ENCODE measurements around the gene SLC35C1. TPM values are rescaled to one million over a fixed set of nuclear protein-coding genes. Genes with fewer than 3 reads are reported as not detected.

The SLC35C1 gene
- total and polyA plus RNA-seq, 2 donors (not counting 3 experiments of a cell fraction or from before 2014, with no cell fraction given) = 8.5 to 19.8 TPM

DNA sequence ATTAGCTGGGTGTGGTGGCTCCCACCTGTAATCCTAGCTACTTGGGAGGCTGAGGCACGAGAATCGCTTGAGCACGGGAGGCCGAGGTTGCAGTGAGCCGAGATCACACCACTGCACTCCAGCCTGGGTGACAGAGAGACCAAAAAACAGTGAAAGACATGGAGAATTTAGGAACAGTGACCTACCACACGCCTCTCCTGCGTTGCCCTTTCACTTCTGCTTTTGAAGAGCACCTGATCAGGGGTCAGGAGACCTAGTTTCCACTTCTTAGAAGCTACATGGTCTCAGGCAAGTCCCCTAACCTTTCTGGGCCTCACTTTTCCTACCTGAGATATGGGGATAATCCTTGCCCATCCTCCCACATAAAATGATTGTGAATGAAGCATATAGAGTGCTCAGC, 12.2 kb downstream of the SLC35C1 start:
- intact Hi-C loops (cut with micrococcal nuclease) = no loop called here
- H3K9me3 ChIP-seq (replicated peaks; ENCODE audit: control insufficient read depth, insufficient read depth, low read length) = no peaks in the 10 kb centered on the region
- no peak overlapping the region for H3K27ac ChIP-seq (ENCODE audit: insufficient read depth, low read depth, low read length)
- no peak overlapping the region for H2AFZ ChIP-seq (ENCODE audit: low read depth, low read length)
- no peak overlapping the region for H3K4me3 ChIP-seq (replicated peaks in 1 of 3; ENCODE audit: insufficient read depth in 1 of 3, low read depth in 1 of 3, low read length in 3 of 3)
- no peak overlapping the region for H3K9ac ChIP-seq (replicated peaks; ENCODE audit: extremely low read depth, insufficient read depth, low read length)
- ChIA-PET CTCF (interaction anchor here (1.8 kb wide), 1 partner anchor 46 kb away, joined by 6 read pairs; no protein-coding TSS in a partner anchor), POLR2A (no interaction called here)
- H3K36me3 ChIP-seq (ENCODE audit: control insufficient read depth in 2 of 2, extremely low read depth in 1 of 2, insufficient read depth in 2 of 2, low read length in 2 of 2) = peaks cover 0 to 2% of the 10 kb centered on the region in 2 experiments
- TF ChIP-seq, protein P1, sequence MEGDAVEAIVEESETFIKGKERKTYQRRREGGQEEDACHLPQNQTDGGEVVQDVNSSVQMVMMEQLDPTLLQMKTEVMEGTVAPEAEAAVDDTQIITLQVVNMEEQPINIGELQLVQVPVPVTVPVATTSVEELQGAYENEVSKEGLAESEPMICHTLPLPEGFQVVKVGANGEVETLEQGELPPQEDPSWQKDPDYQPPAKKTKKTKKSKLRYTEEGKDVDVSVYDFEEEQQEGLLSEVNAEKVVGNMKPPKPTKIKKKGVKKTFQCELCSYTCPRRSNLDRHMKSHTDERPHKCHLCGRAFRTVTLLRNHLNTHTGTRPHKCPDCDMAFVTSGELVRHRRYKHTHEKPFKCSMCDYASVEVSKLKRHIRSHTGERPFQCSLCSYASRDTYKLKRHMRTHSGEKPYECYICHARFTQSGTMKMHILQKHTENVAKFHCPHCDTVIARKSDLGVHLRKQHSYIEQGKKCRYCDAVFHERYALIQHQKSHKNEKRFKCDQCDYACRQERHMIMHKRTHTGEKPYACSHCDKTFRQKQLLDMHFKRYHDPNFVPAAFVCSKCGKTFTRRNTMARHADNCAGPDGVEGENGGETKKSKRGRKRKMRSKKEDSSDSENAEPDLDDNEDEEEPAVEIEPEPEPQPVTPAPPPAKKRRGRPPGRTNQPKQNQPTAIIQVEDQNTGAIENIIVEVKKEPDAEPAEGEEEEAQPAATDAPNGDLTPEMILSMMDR (IDR thresholded peaks at IDR 0.05; ENCODE audit: extremely low read depth in 1 of 2, insufficient read depth in 1 of 2, low read depth in 1 of 2, low read length in 2 of 2) = no peak
- TF ChIP-seq, protein P2, sequence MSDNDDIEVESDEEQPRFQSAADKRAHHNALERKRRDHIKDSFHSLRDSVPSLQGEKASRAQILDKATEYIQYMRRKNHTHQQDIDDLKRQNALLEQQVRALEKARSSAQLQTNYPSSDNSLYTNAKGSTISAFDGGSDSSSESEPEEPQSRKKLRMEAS (IDR thresholded peaks at IDR 0.05; ENCODE audit: insufficient read depth, insufficient read length) = no peak
- TF ChIP-seq MYC (IDR thresholded peaks at IDR 0.05; ENCODE audit: low read depth, low read length) (no peak), EZH2 (IDR thresholded peaks at IDR 0.05; ENCODE audit: borderline replicate concordance, low read depth, low read length, severe bottlenecking) (no peak), JUN (IDR thresholded peaks at IDR 0.05; ENCODE audit: borderline replicate concordance, insufficient read depth, insufficient read length, low read depth) (no peak), POLR2A (IDR thresholded peaks at IDR 0.05; ENCODE audit: low read depth, low read length) (no peak), POLR2AphosphoS5 (IDR thresholded peaks at IDR 0.05; ENCODE audit: insufficient read depth, low read depth, low read length) (no peak), FOS (IDR thresholded peaks at IDR 0.05; ENCODE audit: borderline replicate concordance, insufficient read depth, low read length) (no peak), GATA2 (IDR thresholded peaks at IDR 0.05; ENCODE audit: insufficient read depth, insufficient read length, low read depth, low read length) (no peak)
- H4K20me1 ChIP-seq (replicated peaks; ENCODE audit: control insufficient read depth, extremely low read depth, insufficient read depth, low read length) = no peaks in the 10 kb centered on the region
- BruUV-seq (replicated peaks) = no TSS peak
- no peaks in the 10 kb centered on the region for H3K9me1 ChIP-seq (replicated peaks; ENCODE audit: control insufficient read depth, extremely low read depth, insufficient read depth, low read length)
- DNase-seq (ENCODE audit: low read depth, low spot score) = no peak
- H3K27me3 ChIP-seq (ENCODE audit: control insufficient read depth in 2 of 2, insufficient read depth in 2 of 2, low read length in 2 of 2) = no peaks in the 10 kb centered on the region
- no peak for FAIRE-seq
- no peak overlapping the region for H3K4me2 ChIP-seq (ENCODE audit: insufficient read depth, low read length)
- dilution Hi-C loops (cut with MboI; ENCODE audit: extremely low pct_ligation_motif_present, low sequenced_read_pairs) = no loop called here
- H3K4me1 ChIP-seq (ENCODE audit: control insufficient read depth, extremely low read depth, insufficient read depth, low read length) = no peaks in the 10 kb centered on the region
- no peaks in the 10 kb centered on the region for H3K79me2 ChIP-seq (ENCODE audit: control insufficient read depth, insufficient read depth, low read length)
